ENCODE measurements around the gene PRKCH. TPM values are rescaled to one million over a fixed set of nuclear protein-coding genes. Genes with fewer than 3 reads are reported as not detected.
A peak's percentile ranks its signal among the peaks of the same experiment; 100 is the strongest.

PRKCH gene
- total RNA-seq, 1 experiment from 2014 or later: 5.8 TPM

GRCh38 chr14:61547186-61548069 lies 226.0 kb downstream of the PRKCH start:
- DNase-seq (ENCODE audit: low read depth): peak; percentile 91

GRCh38 chr14:61549425-61549824 lies 228.0 kb downstream of the PRKCH start:
- no peak for DNase-seq (ENCODE audit: low read depth)

GRCh38 chr14:61551384-61551783 lies 230.0 kb downstream of the PRKCH start:
- no peak for DNase-seq (ENCODE audit: low read depth)

GRCh38 chr14:61552241-61552640 lies 230.9 kb downstream of the PRKCH start:
- DNase-seq (ENCODE audit: low read depth): no peak

- DNase-seq (ENCODE audit: low read depth): peak; percentile 94
Measured at GRCh38 chr14:61553730-61554641, 232.6 kb downstream of the PRKCH start.

GRCh38 chr14:61555056-61555838 lies 233.9 kb downstream of the PRKCH start:
- DNase-seq (ENCODE audit: low read depth): no peak

- DNase-seq (ENCODE audit: low read depth): no peak
Measured at GRCh38 chr14:61556455-61556854, 235.1 kb downstream of the PRKCH start.

- DNase-seq (ENCODE audit: low read depth): no peak
Measured at GRCh38 chr14:61557262-61557661, 235.9 kb downstream of the PRKCH start.

- no peak for DNase-seq (ENCODE audit: low read depth)
Measured at GRCh38 chr14:61557854-61558253, 236.5 kb downstream of the PRKCH start.

- peak; percentile 98 for DNase-seq (ENCODE audit: low read depth)
Measured at GRCh38 chr14:61558271-61558670, 236.9 kb downstream of the PRKCH start.

- DNase-seq (ENCODE audit: low read depth): no peak
Measured at GRCh38 chr14:61559641-61560201, 238.3 kb downstream of the PRKCH start.

GRCh38 chr14:61560323-61560722 lies 238.9 kb downstream of the PRKCH start:
- peak; percentile 52 for DNase-seq (ENCODE audit: low read depth)

- DNase-seq (ENCODE audit: low read depth): peak; percentile 88
Measured at GRCh38 chr14:61561104-61561503, 239.7 kb downstream of the PRKCH start.

- DNase-seq (ENCODE audit: low read depth): peak; percentile 99
Measured at GRCh38 chr14:61561657-61562276, 240.4 kb downstream of the PRKCH start.

- DNase-seq (ENCODE audit: low read depth): peak; percentile 99
Measured at GRCh38 chr14:61562321-61563161, 241.2 kb downstream of the PRKCH start.

- no peak for DNase-seq (ENCODE audit: low read depth)
Measured at GRCh38 chr14:61563162-61563511, 241.8 kb downstream of the PRKCH start.

GRCh38 chr14:61563880-61564617 lies 242.7 kb downstream of the PRKCH start:
- DNase-seq (ENCODE audit: low read depth): peak; percentile 39

- DNase-seq (ENCODE audit: low read depth): peak; percentile 97
Measured at GRCh38 chr14:61564618-61565091, 243.3 kb downstream of the PRKCH start.

GRCh38 chr14:61565181-61565580 lies 243.8 kb downstream of the PRKCH start:
- DNase-seq (ENCODE audit: low read depth): no peak

All from Daoy (cell line).